Duodenal mucosa (tissue), 2 donors: ENCODE measurements around the gene CTNNA2.

Source experiments
- H3K27ac ChIP-seq: one replicate; pipeline ENCODE4 v1.7.0; 2013; ENCODE audit warnings: low read depth, low read length
- H3K27me3 ChIP-seq, 2 donors: one replicate each; pipeline ENCODE4 v1.7.0; 2013; ENCODE audit warnings: low read length in 2 of 2, control low read depth in 1 of 2; ENCODE audit not compliant: insufficient read depth in 2 of 2, control insufficient read depth in 1 of 2
- H3K36me3 ChIP-seq, 2 donors: one replicate each; pipeline ENCODE4 v1.7.0; 2013; ENCODE audit warnings: low read length in 2 of 2, control low read depth in 1 of 2; ENCODE audit not compliant: insufficient read depth in 2 of 2, control insufficient read depth in 1 of 2
- H3K4me1 ChIP-seq, 2 donors: one replicate each; pipeline ENCODE4 v1.7.0; 2013; ENCODE audit warnings: low read length in 2 of 2, control low read depth in 1 of 2; ENCODE audit not compliant: insufficient read depth in 2 of 2, control insufficient read depth in 1 of 2
- H3K4me3 ChIP-seq, 2 donors: one replicate each; pipeline ENCODE4 v1.7.0; 2013; ENCODE audit warnings: low read length in 2 of 2, low read depth in 1 of 2
- H3K9ac ChIP-seq, 2 donors: one replicate each; pipeline ENCODE4 v1.7.0; 2013; ENCODE audit warnings: low read length in 2 of 2, low read depth in 1 of 2
- H3K9me3 ChIP-seq, 2 donors: one replicate each; pipeline ENCODE4 v1.7.0; 2013; ENCODE audit warnings: low read length in 2 of 2, control low read depth in 1 of 2; ENCODE audit not compliant: control insufficient read depth in 1 of 2

CTNNA2 gene

GRCh38 chr2:80269806-80270205, 757.0 kb downstream of the CTNNA2 start:
- Histone ChIP-seq H3K9me3 (no peaks in the 10 kb centered on the region), H3K27me3 (no peaks in the 10 kb centered on the region), H3K36me3 (no peaks in the 10 kb centered on the region), H3K4me1 (no peaks in the 10 kb centered on the region), H3K9ac (no peak overlapping the region), H3K27ac (no peak overlapping the region), H3K4me3 (no peak overlapping the region)

- no peak overlapping the region for H3K9ac ChIP-seq
- H3K36me3 ChIP-seq = no peaks in the 10 kb centered on the region
- H3K27me3 ChIP-seq = no peaks in the 10 kb centered on the region
- H3K9me3 ChIP-seq = no peaks in the 10 kb centered on the region
- no peak overlapping the region for H3K27ac ChIP-seq
- H3K4me1 ChIP-seq = no peaks in the 10 kb centered on the region
- no peak overlapping the region for H3K4me3 ChIP-seq
Observed at GRCh38 chr2:80280598-80280997, 767.7 kb downstream of the CTNNA2 start.

- no peaks in the 10 kb centered on the region for H3K9me3 ChIP-seq
- no peaks in the 10 kb centered on the region for H3K36me3 ChIP-seq
- no peak overlapping the region for H3K27ac ChIP-seq
- H3K9ac ChIP-seq = no peak overlapping the region
- H3K4me3 ChIP-seq = no peak overlapping the region
- H3K4me1 ChIP-seq = no peaks in the 10 kb centered on the region
- H3K27me3 ChIP-seq = no peaks in the 10 kb centered on the region
Observed at GRCh38 chr2:80281049-80281448, 768.2 kb downstream of the CTNNA2 start.

- Histone ChIP-seq H3K4me1 (no peaks in the 10 kb centered on the region), H3K4me3 (no peak overlapping the region), H3K9me3 (no peaks in the 10 kb centered on the region), H3K27ac (no peak overlapping the region), H3K36me3 (no peaks in the 10 kb centered on the region), H3K9ac (no peak overlapping the region), H3K27me3 (no peaks in the 10 kb centered on the region)
Observed at GRCh38 chr2:80288576-80288975, 775.7 kb downstream of the CTNNA2 start.

DNA sequence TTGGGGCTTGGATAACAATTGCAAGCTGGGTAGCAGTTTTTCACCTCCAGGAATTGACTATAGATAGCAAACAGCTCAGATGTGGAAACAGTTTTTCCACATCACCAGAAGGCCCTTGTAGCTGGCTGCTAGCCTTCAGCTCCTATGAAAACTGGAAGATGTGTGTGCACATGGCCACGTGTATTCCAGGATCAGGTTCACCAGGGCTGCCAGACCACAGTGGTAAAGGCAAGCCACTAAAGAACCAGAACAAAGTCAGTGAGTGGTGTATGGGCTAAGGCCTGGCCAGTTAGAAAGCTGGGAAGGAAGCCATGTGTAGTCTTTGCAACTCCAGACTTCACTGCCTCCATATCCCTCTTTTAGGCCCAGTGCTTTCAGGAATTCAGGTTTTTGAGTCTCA, 778.8 kb downstream of the CTNNA2 start:
- no peaks in the 10 kb centered on the region for H3K36me3 ChIP-seq
- H3K4me3 ChIP-seq = no peak overlapping the region
- no peak overlapping the region for H3K9ac ChIP-seq
- no peaks in the 10 kb centered on the region for H3K27me3 ChIP-seq
- no peak overlapping the region for H3K27ac ChIP-seq
- H3K4me1 ChIP-seq = no peaks in the 10 kb centered on the region
- H3K9me3 ChIP-seq = no peaks in the 10 kb centered on the region

- Histone ChIP-seq H3K27me3 (no peaks in the 10 kb centered on the region), H3K9me3 (no peaks in the 10 kb centered on the region), H3K27ac (no peak overlapping the region), H3K36me3 (no peaks in the 10 kb centered on the region), H3K4me1 (no peaks in the 10 kb centered on the region), H3K4me3 (no peak overlapping the region), H3K9ac (no peak overlapping the region)
Observed at GRCh38 chr2:80292474-80292873, 779.6 kb downstream of the CTNNA2 start.

- Histone ChIP-seq H3K27me3 (no peaks in the 10 kb centered on the region), H3K4me3 (no peak overlapping the region), H3K9me3 (no peaks in the 10 kb centered on the region), H3K36me3 (no peaks in the 10 kb centered on the region), H3K9ac (no peak overlapping the region), H3K27ac (no peak overlapping the region), H3K4me1 (no peaks in the 10 kb centered on the region)
Observed at GRCh38 chr2:80293039-80293438, 780.2 kb downstream of the CTNNA2 start.

DNA sequence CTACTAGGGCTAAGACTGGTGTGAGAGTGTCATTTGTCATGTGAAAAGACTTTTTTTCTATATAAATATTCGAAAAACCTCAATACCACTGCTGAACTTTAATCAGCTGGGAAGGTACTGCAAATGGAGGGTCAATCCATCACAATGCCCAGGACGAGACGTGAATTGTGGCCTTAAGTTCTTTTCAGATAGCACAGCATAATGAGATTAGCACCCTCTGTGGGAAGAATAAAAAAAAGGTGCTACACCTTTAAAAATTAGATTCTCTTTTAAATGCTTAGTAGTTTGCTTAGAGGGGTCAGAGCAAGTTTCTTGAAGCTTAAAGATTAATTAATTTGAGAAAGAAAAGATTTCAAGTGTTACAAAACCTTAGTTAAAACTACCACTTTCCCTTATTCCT, 786.1 kb downstream of the CTNNA2 start:
- H3K36me3 ChIP-seq = no peaks in the 10 kb centered on the region
- H3K9ac ChIP-seq = no peak overlapping the region
- no peaks in the 10 kb centered on the region for H3K4me1 ChIP-seq
- H3K4me3 ChIP-seq = no peak overlapping the region
- H3K9me3 ChIP-seq = no peaks in the 10 kb centered on the region
- H3K27ac ChIP-seq = no peak overlapping the region
- peaks cover 22 to 31% of the 10 kb centered on the region in 2 donors for H3K27me3 ChIP-seq

DNA sequence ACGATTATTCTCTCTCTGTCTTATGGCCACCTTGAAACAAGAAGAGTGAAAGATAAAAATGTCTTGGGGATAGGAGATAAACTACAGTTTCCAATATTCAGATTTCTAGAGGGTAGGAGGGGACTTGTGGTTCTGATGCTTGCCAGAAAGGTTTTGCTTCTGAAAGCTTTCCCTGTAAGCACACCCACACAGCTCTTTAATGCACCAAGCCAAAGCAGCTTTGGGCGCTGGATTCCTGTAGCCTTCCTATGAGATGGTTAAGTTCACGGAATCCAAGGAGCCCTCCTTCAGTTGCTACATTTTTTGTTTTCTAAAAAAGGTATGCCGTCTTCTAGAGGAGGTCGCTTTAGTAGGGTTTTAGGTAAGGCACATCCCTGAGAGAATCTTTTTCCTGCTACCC, 786.8 kb downstream of the CTNNA2 start:
- no peaks in the 10 kb centered on the region for H3K4me1 ChIP-seq
- H3K4me3 ChIP-seq = no peak overlapping the region
- no peaks in the 10 kb centered on the region for H3K36me3 ChIP-seq
- peaks cover 22 to 35% of the 10 kb centered on the region in 2 donors for H3K27me3 ChIP-seq
- H3K9ac ChIP-seq = no peak overlapping the region
- H3K9me3 ChIP-seq = no peaks in the 10 kb centered on the region
- H3K27ac ChIP-seq = no peak overlapping the region

- Histone ChIP-seq H3K4me1 (no peaks in the 10 kb centered on the region), H3K27ac (no peak overlapping the region), H3K27me3 (peaks cover 27 to 40% of the 10 kb centered on the region in 2 donors)
Observed at GRCh38 chr2:80300346-80300745, 787.5 kb downstream of the CTNNA2 start.

DNA sequence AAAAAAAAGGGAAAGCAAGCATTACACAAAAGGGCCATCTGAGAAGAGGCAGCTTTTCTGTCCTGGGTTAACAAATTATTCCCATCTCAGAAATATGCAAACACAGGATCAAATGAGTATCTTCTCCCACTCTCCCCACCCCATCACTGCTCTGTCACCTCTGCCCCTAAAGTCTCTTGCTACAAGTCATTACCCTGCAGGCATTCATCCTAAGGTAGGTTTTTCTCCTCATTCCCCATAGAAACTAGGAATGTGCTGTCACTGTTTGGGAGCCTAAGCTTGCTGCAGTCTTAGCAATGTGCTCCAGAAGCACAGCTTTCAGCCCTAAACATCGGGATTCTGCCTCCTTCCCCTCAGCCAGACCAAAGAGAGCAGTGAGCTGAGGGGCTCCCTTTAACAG, 788.1 kb downstream of the CTNNA2 start:
- Histone ChIP-seq H3K9me3 (no peaks in the 10 kb centered on the region), H3K4me1 (no peaks in the 10 kb centered on the region), H3K27me3 (peaks cover 31 to 46% of the 10 kb centered on the region in 2 donors), H3K4me3 (no peak overlapping the region), H3K36me3 (no peaks in the 10 kb centered on the region), H3K27ac (no peak overlapping the region), H3K9ac (no peak overlapping the region)

More at GRCh38 chr2:80300346-80300745, 787.5 kb downstream of the CTNNA2 start:
- H3K9ac ChIP-seq = no peak overlapping the region
- no peaks in the 10 kb centered on the region for H3K9me3 ChIP-seq
- H3K4me3 ChIP-seq = no peak overlapping the region
- no peaks in the 10 kb centered on the region for H3K36me3 ChIP-seq
